PC-9 (cell line): ENCODE data around the gene SLC30A1. TPM values are rescaled to one million over a fixed set of nuclear protein-coding genes. Genes with fewer than 3 reads are reported as not detected.

Experiments
- BruUV-seq: library from RNA; stranded (reverse); fragments of 400-500 nt; replicated peaks from 2 replicates; lab custom pipeline; 2021; lab: Mats Ljungman, UMichigan
- CTCF ChIA-PET: fragments of 300-600 bp; sonication (Branson Sonifier 250); formaldehyde crosslinking; loops from one replicate; lab custom pipeline; 2022; ENCODE audit warnings: antibody characterized with exemption; lab: Charles Lee
- POLR2A ChIA-PET: fragments of 300-600 bp; sonication (Branson Sonifier 250); formaldehyde crosslinking; loops from one replicate; lab custom pipeline; 2022; ENCODE audit warnings: antibody characterized with exemption; ENCODE audit not compliant: unreplicated experiment; lab: Charles Lee
- DNase-seq, 2 experiments: peaks; one replicate each; pipeline versions ENCODE4 v3.0.0 to v3.0.0-alpha.2; 2015 to 2022; ENCODE audit warnings: mixed read lengths in 1 of 2
- H2AFZ ChIP-seq: fragments of 200-600 bp; sonication (generic); 2 replicates; pipeline ENCODE4 v1.8.1; 2017; ENCODE audit warnings: antibody characterized with exemption
- H3F3A ChIP-seq: fragments of 200-600 bp; sonication (generic); 2 replicates; pipeline ENCODE4 v1.8.1; 2017; ENCODE audit warnings: antibody characterized with exemption, mild to moderate bottlenecking, low read depth; ENCODE audit not compliant: insufficient read depth
- H3K27ac ChIP-seq: fragments of 200-600 bp; sonication (generic); 2 replicates; pipeline ENCODE4 v1.6.1; 2016; ENCODE audit warnings: mixed run types
- H3K27me3 ChIP-seq: fragments of 200-600 bp; sonication (generic); 2 replicates; pipeline ENCODE4 v1.6.1; 2016; ENCODE audit warnings: low read depth, mixed run types; ENCODE audit not compliant: insufficient read depth
- H3K36me3 ChIP-seq: fragments of 200-600 bp; sonication (generic); 2 replicates; pipeline ENCODE4 v1.6.1; 2016; ENCODE audit warnings: low read depth, mixed run types
- H3K4me1 ChIP-seq: fragments of 200-600 bp; sonication (generic); replicated peaks from 2 replicates; pipeline ENCODE4 v1.6.1; 2016; ENCODE audit warnings: mixed run types; ENCODE audit not compliant: insufficient read depth
- H3K4me2 ChIP-seq: fragments of 200-600 bp; sonication (generic); 2 replicates; pipeline ENCODE4 v1.6.1; 2017; ENCODE audit warnings: mixed run types
- H3K4me3 ChIP-seq: fragments of 200-600 bp; sonication (generic); 2 replicates; pipeline ENCODE4 v1.6.1; 2016; ENCODE audit warnings: mixed run types
- H3K79me2 ChIP-seq: fragments of 200-600 bp; sonication (generic); 2 replicates; pipeline ENCODE4 v1.6.1; 2017; ENCODE audit warnings: low read depth, mixed run types
- H3K9me2 ChIP-seq: fragments of 200-600 bp; sonication (generic); 2 replicates; pipeline ENCODE4 v1.8.1; 2017; ENCODE audit warnings: mild to moderate bottlenecking; ENCODE audit not compliant: insufficient read depth
- H3K9me3 ChIP-seq: fragments of 200-600 bp; sonication (generic); 2 replicates; pipeline ENCODE4 v1.8.1; 2016; ENCODE audit warnings: low read depth; ENCODE audit not compliant: insufficient read depth
- H4K20me1 ChIP-seq: fragments of 200-600 bp; sonication (generic); 2 replicates; pipeline ENCODE4 v1.8.1; 2017; ENCODE audit not compliant: insufficient read depth
- EZH2 ChIP-seq: fragments of 200-600 bp; sonication (generic); IDR thresholded peaks from 2 replicates; pipeline ENCODE4 v1.8.0; 2017; ENCODE audit warnings: antibody characterized with exemption, low read depth
- intact Hi-C: fragments of 100-400 bp; cut with micrococcal nuclease; formaldehyde crosslinking; loops from one replicate; pipeline ENCODE4 v1.10.0; 2022; ENCODE audit not compliant: unreplicated experiment
- total RNA-seq: library from RNA; stranded (reverse); gene quantifications from 2 replicates; pipeline ENCODE4 v1.2.3, GENCODE V29; 2021
- TF ChIP-seq, protein P1 (sequence below): fragments of 200-600 bp; sonication (generic); conservative IDR thresholded peaks from 2 replicates; pipeline ENCODE4 v1.6.1; 2017; ENCODE audit warnings: mixed run types, antibody characterized with exemption, mild to moderate bottlenecking, moderate library complexity

Gene SLC30A1
- total RNA-seq, 1 experiment from 2014 or later: 27.6 TPM

- no TSS peak for BruUV-seq
- no peaks in the 10 kb centered on the region for H3K36me3 ChIP-seq
- TF ChIP-seq, protein P1, sequence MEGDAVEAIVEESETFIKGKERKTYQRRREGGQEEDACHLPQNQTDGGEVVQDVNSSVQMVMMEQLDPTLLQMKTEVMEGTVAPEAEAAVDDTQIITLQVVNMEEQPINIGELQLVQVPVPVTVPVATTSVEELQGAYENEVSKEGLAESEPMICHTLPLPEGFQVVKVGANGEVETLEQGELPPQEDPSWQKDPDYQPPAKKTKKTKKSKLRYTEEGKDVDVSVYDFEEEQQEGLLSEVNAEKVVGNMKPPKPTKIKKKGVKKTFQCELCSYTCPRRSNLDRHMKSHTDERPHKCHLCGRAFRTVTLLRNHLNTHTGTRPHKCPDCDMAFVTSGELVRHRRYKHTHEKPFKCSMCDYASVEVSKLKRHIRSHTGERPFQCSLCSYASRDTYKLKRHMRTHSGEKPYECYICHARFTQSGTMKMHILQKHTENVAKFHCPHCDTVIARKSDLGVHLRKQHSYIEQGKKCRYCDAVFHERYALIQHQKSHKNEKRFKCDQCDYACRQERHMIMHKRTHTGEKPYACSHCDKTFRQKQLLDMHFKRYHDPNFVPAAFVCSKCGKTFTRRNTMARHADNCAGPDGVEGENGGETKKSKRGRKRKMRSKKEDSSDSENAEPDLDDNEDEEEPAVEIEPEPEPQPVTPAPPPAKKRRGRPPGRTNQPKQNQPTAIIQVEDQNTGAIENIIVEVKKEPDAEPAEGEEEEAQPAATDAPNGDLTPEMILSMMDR: no peak
- no peak for TF ChIP-seq EZH2
- no peak for DNase-seq
- H3K79me2 ChIP-seq: no peaks in the 10 kb centered on the region
- peaks cover 21% of the 10 kb centered on the region for H3F3A ChIP-seq
- intact Hi-C loops: no loop called here
- H3K9me3 ChIP-seq: 0 out of 2 replicates have a peak, but pooled peaks cover 8% of the 10 kb centered on the region
- no peak overlapping the region for H3K4me2 ChIP-seq
- H3K4me3 ChIP-seq: no peak overlapping the region
- peaks cover 36% of the 10 kb centered on the region for H3K4me1 ChIP-seq
- ChIA-PET POLR2A (no interaction called here), CTCF (interaction anchor here (0.6 kb wide), 1 partner anchor 21 kb away, joined by 3 read pairs; no protein-coding TSS in a partner anchor)
- H4K20me1 ChIP-seq: no peaks in the 10 kb centered on the region
- H2AFZ ChIP-seq: no peak overlapping the region
- H3K27ac ChIP-seq: no peak overlapping the region
- no peaks in the 10 kb centered on the region for H3K9me2 ChIP-seq
- H3K27me3 ChIP-seq: no peaks in the 10 kb centered on the region
These were observed 40.7 kb downstream of the SLC30A1 start for GRCh38 chr1:211538287-211538686.

DNA sequence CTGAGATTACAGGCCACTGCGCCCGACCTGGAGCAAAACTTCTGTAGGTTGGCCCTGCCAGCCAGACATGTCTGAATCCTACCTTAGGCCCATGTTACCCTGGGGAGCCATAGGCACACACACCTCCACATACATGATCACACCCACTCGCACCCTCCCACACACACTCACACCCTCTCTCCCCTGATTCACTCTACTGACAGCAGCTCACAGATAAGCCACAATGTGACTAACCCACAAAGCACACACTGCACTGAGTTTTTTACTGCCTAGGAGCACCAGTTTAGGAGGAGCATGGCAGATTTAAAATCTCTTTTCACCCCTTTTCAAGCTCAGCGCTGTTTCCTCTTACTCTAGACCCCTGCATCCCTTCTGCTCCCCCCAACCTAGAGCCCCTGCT, 41.7 kb downstream of the SLC30A1 start:
- no TSS peak for BruUV-seq
- DNase-seq: no peak
- no peaks in the 10 kb centered on the region for H3K79me2 ChIP-seq
- H3K4me1 ChIP-seq: peaks cover 26% of the 10 kb centered on the region
- intact Hi-C loops: no loop called here
- ChIA-PET POLR2A (interaction anchor here (0.5 kb wide), 1 partner anchor 1303 kb away, joined by 3 read pairs; no protein-coding TSS in a partner anchor), CTCF (interaction anchor here (0.7 kb wide), 1 partner anchor 36 kb away, joined by 7 read pairs; no protein-coding TSS in a partner anchor)
- no peaks in the 10 kb centered on the region for H3K36me3 ChIP-seq
- no peaks in the 10 kb centered on the region for H3K9me2 ChIP-seq
- H3K9me3 ChIP-seq: 0 out of 2 replicates have a peak, but pooled peaks cover 8% of the 10 kb centered on the region
- no peak for TF ChIP-seq EZH2
- TF ChIP-seq, protein P1: no peak
- H2AFZ ChIP-seq: no peak overlapping the region
- H3K4me3 ChIP-seq: no peak overlapping the region
- H3K27ac ChIP-seq: no peak overlapping the region
- no peak overlapping the region for H3K4me2 ChIP-seq
- peaks cover 11% of the 10 kb centered on the region for H3F3A ChIP-seq
- H4K20me1 ChIP-seq: no peaks in the 10 kb centered on the region
- H3K27me3 ChIP-seq: no peaks in the 10 kb centered on the region

DNA sequence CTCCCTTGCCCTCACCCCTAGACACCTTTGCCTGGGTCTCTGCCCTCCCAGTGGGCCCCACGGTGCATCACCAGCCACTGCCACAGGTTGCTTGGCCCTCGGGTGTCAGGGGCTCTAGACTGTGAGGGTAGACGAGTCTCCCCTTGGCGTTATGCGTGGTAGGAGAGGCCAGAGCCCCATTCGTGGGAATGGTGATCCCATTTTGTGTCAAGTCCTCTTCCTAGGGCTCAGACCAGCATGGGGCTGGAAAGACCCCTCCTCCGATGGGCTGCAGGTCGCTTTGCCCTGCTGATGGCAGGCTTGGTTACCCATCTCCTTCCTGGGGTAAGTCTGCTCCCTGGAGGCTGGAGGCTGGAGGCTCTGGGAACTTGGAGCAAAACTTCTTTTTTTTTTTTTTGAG, 42.4 kb downstream of the SLC30A1 start:
- Histone ChIP-seq H3K27me3 (no peaks in the 10 kb centered on the region), H3K27ac (no peak overlapping the region), H3K36me3 (no peaks in the 10 kb centered on the region), H3K4me1 (peaks cover 19% of the 10 kb centered on the region), H3K9me3 (0 out of 2 replicates have a peak, but pooled peaks cover 8% of the 10 kb centered on the region), H3K4me2 (no peak overlapping the region), H2AFZ (no peak overlapping the region), H3K4me3 (no peak overlapping the region), H3K9me2 (no peaks in the 10 kb centered on the region), H4K20me1 (no peaks in the 10 kb centered on the region), H3F3A (peaks cover 4% of the 10 kb centered on the region), H3K79me2 (no peaks in the 10 kb centered on the region)
- DNase-seq: no peak
- ChIA-PET CTCF (interaction anchor here (0.7 kb wide), 1 partner anchor 37 kb away, joined by 7 read pairs; no protein-coding TSS in a partner anchor), POLR2A (interaction anchor here (0.5 kb wide), 1 partner anchor 1303 kb away, joined by 3 read pairs; no protein-coding TSS in a partner anchor)
- BruUV-seq: no TSS peak
- TF ChIP-seq EZH2: no peak
- TF ChIP-seq, protein P1: no peak
- intact Hi-C loops: no loop called here
